HG02885 (cell line): ENCODE results near the gene TMEM267.
"Not testable (repeated sequence)": the region's sequence is repeated elsewhere in the genome, so short reads cannot be mapped to it uniquely, and the experiment has no call there.

Source experiments
- ATAC-seq: cut with Tn5 transposase; IDR thresholded peaks from one replicate; pipeline ENCODE4 v1.9.1; 2021; ENCODE audit warnings: mild to moderate bottlenecking; ENCODE audit not compliant: unreplicated experiment, poor library complexity

The TMEM267 gene, protein sequence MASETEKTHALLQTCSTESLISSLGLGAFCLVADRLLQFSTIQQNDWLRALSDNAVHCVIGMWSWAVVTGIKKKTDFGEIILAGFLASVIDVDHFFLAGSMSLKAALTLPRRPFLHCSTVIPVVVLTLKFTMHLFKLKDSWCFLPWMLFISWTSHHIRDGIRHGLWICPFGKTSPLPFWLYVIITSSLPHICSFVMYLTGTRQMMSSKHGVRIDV

GRCh38 chr5:43483298-43484105 lies at the start of gene TMEM267:
Gene TMEM267 (minus strand): TSS chr5:43483865. CDS start chr5:43453969, 29,896 bp downstream.
- ATAC-seq: peak; percentile 89

GRCh38 chr5:43530648-43531047 lies 47.0 kb upstream of the TMEM267 start:
- no peak for ATAC-seq

DNA sequence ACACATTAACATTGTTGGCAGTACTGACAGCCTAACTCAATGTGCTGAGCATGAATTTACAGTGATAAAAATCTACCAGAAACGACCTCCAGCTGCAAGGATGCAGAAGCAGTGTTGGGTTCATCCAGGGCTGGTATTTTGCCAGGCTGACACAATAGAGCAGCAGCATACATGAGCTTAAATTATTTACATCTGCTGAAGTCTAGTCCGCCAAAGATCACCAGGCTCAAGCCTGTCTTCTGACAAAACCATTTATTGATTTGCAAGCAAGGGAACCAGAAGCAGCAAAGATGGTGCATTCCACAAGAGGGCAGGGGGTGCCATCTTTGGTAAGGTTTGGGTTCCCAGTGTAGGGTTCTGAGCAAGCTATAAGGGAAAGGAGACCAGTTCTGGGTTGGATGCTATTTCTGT lies 40.0 kb upstream of the TMEM267 start:
- no peak for ATAC-seq

- ATAC-seq: no peak
These were observed 37.0 kb upstream of the TMEM267 start for GRCh38 chr5:43520615-43521014.

DNA sequence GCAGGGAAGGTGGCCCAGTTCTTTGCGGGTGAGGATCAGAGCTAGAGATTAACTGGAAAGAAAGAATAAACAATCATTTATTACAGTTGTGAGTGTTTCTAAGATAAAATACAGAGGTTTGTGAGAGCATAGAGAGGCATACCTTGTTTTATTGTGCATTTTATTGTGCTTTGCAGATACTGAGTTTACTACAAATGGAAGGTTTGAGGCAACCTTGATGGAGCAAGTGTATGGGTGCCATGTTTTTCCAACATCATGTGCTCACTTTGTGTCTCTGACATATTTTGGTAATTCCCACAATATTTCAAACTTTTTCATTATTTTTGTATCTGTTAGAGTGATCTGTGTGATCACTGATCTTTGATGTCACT lies 32.0 kb upstream of the TMEM267 start:
- no peak for ATAC-seq

DNA sequence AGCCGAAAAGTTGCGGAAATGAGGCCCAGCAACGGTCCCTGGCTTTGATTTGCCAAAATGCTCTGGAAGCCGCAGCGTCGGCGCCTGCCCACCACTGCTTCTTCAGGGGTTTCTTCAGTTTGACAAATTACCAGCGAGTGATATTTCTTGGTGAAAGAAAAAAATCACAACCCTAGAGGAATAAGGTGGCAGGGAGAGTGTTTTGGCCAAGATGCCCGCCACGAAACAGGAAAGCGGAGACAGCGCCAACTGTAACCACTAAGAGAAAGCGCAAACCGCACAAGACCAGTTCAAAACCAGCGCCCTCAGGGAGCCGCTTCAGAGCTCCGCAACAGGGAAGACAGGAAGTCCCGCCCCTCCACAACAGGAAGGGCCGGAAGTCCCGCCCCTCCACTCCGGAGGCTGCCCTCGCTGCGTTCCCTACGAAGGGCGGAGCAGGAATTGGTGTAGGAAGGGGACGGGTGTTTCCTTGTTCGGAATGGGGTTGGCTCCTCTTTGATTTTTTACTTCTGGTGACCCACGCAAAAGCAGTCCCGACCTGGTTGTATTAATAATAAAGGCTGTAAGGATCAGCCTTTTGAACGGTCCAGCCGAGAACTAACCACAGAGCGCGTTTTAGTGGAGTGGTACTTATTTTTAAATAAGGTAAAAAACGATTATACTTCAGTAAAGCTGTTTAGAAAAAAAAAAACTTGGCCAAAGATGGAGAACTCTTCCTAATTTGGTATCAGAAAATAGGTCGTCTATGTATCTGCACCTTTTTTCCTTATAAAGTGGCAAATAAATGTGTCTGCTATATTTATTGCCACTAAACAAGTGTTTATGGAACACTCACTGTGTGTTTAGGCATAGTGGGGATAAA lies 31.4 kb upstream of the TMEM267 start, which contains the start of gene C5orf34:
TSS of gene C5orf34 (minus strand) at position 333 of the 862 bp plus-strand sequence. CDS start 5,809 bp downstream, outside the sequence.
- ATAC-seq: peak; percentile 99

- ATAC-seq: peak; percentile 25
These were observed 30.8 kb upstream of the TMEM267 start for GRCh38 chr5:43514471-43514815.

- no peak for ATAC-seq
These were observed 30.4 kb upstream of the TMEM267 start for GRCh38 chr5:43514025-43514424.

DNA sequence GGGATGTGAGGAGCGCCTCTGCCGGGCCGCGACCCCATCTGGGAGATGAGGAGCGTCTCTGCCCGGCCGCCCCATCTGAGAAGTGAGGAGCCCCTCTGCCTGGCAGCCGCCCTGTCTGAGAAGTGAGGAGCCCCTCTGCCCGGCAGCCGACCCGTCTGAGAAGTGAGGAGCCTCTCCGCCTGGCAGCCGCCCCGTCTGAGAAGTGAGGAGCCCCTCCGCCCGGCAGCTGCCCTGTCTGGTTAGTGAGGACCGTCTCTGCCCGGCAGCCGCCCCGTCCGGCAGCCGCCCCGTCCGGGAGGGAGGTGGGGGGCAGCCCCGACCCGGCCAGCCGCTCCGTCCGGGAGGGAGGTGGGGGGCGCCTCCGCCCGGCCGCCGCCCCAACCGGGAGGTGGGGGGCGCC lies 27.4 kb upstream of the TMEM267 start:
- not testable (repeated sequence) for ATAC-seq

- no peak for ATAC-seq
These were observed 14.9 kb upstream of the TMEM267 start for GRCh38 chr5:43498581-43498980.

DNA sequence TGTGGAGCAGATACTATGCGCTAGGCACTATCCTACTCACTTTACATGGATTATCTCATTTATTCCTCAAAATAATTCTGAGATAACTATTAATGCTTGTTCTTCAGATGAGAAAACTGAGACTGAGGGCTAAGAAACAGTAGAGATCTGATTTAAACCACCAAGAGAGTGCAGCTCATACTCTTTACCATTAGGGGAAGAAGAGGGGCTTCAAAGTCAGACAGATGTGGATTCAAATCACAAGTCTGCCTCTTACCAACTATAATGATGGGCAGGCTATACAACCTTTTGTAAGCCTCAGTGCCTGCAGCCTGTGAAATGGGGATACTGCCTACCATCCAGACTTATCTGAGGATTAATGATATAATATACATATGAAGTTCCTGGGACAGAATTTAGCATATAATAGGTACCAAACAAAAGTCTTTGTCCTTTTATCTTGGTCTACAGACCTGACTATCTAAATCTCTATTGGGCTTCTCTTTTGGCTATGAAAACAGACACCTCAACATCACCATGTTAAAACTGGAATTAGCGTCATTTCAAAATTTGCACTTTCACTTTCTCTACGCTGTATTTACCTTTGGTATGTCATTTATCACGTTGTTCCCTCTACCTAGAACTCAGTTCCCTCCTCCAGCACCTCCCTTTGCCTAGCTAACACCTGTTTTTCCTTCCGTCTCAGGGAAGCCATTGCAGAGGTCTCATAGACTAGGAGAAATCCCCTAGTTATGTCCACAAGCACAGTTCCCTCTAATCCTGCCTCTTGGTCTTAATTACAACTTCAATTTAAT lies 13.8 kb upstream of the TMEM267 start:
- ATAC-seq: peak; percentile 66

DNA sequence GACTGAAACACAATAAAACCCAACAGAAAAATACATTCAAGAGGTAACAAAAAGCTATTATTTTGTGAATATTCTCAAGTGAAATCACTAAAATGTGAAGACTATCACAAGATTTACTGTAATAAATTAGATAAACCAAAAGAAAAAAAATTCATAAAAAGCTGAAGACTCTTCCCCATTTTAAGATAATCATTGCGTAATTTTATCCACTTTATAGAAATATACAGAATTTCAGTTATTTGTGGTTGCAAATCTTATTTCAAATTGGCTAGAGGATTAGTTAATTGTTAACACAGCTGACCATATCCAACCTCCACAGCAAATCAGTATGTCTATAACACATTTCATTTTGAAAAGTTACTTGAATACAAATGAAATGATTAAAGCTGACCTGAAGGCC lies 7.7 kb upstream of the TMEM267 start:
- no peak for ATAC-seq

- no peak for ATAC-seq
These were observed 2.7 kb upstream of the TMEM267 start for GRCh38 chr5:43486353-43486752.

DNA sequence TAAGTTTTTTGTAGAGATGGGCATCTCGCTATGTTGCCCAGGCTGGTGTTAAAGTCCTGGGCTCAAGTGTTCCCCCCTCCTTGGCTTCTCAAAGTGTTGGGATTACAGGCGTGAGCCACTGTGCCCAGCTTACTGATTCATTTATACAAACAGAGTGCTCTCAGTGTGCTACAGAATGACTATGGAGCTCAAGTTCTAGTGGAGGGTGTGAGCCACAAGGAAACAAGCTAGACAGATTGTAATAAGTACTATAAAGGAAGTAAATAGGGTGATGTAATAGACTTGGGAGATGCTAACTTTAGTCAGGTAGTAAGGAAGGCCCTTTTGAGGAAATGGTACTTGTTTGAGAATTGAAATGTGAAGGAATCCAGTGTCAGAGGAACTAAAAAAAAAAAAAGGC lies 1.7 kb upstream of the TMEM267 start:
- ATAC-seq: no peak

GRCh38 chr5:43484106-43484849 lies 613 bp upstream of the TMEM267 start:
- ATAC-seq: peak; percentile 74

DNA sequence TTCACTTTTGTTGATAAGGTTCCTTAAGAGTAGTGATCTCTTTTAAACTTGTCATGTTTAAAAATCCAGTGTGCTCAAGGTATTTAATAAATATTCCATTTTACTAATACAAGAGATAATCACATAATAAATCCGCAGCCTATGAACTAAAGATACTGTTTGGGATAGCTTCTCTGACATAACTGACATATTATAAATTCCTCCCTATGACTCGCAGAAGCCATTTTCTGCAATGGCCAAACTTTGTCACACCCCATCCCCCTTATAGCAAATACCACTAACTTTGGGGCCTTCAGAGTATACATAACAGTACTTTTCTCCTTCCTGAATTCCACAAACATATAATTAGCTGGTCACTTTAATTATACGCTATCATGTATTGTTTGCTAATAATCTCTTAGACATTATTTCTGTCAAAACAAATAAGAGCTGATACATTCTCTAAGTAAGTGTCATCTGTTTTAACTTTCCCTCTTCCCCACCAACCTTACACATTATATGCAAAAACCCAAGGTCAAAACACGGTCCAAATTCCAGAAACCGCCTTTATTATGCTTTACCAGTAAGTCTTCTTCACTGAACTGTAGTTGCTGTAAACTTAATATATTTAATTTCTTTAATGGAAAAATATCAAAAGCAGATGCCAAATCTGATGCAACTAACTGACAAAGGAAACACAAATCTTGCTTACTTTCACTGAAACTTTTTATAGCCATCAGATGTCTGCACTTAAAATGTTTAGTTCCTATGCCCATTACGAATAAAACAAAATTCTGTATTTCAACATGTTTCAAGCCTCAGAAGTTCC lies 971 bp downstream of the TMEM267 start:
- no peak for ATAC-seq

DNA sequence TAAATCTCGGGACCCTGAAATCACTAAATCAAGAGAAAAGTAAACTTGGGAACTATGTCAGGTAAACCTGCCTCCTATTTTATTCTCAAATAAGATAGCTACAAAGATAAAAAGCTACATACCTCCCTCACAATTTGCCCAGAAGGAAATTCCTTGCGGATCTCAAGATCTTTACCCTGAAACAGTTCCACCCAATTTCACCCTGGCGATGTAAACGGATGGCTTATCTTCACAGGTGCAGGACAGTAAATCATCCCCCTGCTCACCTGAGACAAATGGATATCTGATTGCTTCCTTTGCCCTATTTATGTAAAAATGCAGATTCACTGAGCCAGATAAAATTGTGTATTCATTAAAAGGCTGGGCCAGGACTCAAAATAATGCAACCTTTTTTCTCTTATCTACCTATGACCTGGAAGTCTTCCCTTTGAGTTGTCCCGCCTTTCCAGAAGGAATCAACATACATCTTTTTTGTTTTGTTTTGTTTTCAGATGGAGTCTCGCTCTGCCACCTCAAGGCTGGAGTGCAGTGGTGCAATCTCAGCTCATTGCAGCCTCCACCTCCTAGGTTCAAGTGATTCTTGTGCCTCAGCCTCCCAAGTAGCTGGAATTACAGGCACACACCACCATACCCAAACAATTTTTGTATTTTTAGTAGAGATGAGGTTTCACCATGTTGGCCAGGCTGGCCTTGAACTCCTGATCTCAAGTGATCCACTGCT lies 13.8 kb downstream of the TMEM267 start:
- ATAC-seq: no peak

DNA sequence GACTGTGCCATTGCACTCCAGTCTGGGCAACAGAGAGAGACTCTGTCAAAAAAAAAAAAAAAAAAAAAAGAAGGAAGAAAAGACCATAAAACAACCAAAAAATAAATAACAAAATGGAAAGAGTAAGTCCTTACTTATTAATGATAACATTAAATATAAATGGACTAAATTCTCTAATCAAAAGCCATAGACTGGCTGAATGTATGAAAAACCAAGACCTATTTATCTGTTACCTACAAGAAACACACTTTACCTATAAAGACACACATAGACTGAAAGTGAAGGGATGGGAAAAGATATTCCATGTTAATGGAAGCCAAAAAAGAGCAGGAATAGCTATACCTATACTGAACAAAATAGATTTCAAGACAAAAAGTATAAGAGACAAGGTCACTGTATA lies 16.6 kb downstream of the TMEM267 start:
- no peak for ATAC-seq
